ENCODE data around the gene SH2D5. TPM values are rescaled to one million over a fixed set of nuclear protein-coding genes. Genes with fewer than 3 reads are reported as not detected.

SH2D5 gene
- polyA plus RNA-seq, 1 donor = 0.86 TPM

- DNase-seq = no peak
Measured at GRCh38 chr1:20713440-20713839, 19.1 kb downstream of the SH2D5 start.

- DNase-seq = no peak
Measured at GRCh38 chr1:20712215-20712577, 20.3 kb downstream of the SH2D5 start.

- no peak for DNase-seq
Measured at GRCh38 chr1:20711285-20712214, 21.0 kb downstream of the SH2D5 start.

GRCh38 chr1:20710469-20711284 is 21.8 kb downstream of the SH2D5 start:
- no peak for DNase-seq

GRCh38 chr1:20709868-20710267 is 22.6 kb downstream of the SH2D5 start:
- no peak for DNase-seq

- no peak for DNase-seq
Measured at GRCh38 chr1:20708891-20709290, 23.6 kb downstream of the SH2D5 start.

GRCh38 chr1:20708057-20708456 is 24.4 kb downstream of the SH2D5 start:
- no peak for DNase-seq

- no peak for DNase-seq
Measured at GRCh38 chr1:20706841-20707240, 25.7 kb downstream of the SH2D5 start.

- DNase-seq = no peak
Measured at GRCh38 chr1:20705203-20705755, 27.2 kb downstream of the SH2D5 start.

GRCh38 chr1:20704390-20705202 is 27.9 kb downstream of the SH2D5 start:
- no peak for DNase-seq

GRCh38 chr1:20703124-20703756 is 29.3 kb downstream of the SH2D5 start:
- no peak for DNase-seq

GRCh38 chr1:20702416-20702815 is 30.1 kb downstream of the SH2D5 start:
- no peak for DNase-seq

GRCh38 chr1:20701847-20702246 is 30.7 kb downstream of the SH2D5 start:
- DNase-seq = no peak

GRCh38 chr1:20701446-20701845 is 31.1 kb downstream of the SH2D5 start:
- no peak for DNase-seq

- DNase-seq = no peak
Measured at GRCh38 chr1:20700636-20701215, 31.8 kb downstream of the SH2D5 start.

- no peak for DNase-seq
Measured at GRCh38 chr1:20699558-20699957, 32.9 kb downstream of the SH2D5 start.

- no peak for DNase-seq
Measured at GRCh38 chr1:20698195-20698910, 34.1 kb downstream of the SH2D5 start.

- DNase-seq = no peak
Measured at GRCh38 chr1:20697563-20697962, 34.9 kb downstream of the SH2D5 start.

GRCh38 chr1:20696397-20697333 is 35.8 kb downstream of the SH2D5 start:
- peak; percentile 87 for DNase-seq
